ENCODE measurements around the gene SBNO2. TPM values are rescaled to one million over a fixed set of nuclear protein-coding genes. Genes with fewer than 3 reads are reported as not detected.
A peak's percentile ranks its signal among the peaks of the same experiment; 100 is the strongest.

Gene SBNO2
- total RNA-seq, 4 donors from 2014 or later: 22.2 to 49.8 (median 30.9) TPM

DNA sequence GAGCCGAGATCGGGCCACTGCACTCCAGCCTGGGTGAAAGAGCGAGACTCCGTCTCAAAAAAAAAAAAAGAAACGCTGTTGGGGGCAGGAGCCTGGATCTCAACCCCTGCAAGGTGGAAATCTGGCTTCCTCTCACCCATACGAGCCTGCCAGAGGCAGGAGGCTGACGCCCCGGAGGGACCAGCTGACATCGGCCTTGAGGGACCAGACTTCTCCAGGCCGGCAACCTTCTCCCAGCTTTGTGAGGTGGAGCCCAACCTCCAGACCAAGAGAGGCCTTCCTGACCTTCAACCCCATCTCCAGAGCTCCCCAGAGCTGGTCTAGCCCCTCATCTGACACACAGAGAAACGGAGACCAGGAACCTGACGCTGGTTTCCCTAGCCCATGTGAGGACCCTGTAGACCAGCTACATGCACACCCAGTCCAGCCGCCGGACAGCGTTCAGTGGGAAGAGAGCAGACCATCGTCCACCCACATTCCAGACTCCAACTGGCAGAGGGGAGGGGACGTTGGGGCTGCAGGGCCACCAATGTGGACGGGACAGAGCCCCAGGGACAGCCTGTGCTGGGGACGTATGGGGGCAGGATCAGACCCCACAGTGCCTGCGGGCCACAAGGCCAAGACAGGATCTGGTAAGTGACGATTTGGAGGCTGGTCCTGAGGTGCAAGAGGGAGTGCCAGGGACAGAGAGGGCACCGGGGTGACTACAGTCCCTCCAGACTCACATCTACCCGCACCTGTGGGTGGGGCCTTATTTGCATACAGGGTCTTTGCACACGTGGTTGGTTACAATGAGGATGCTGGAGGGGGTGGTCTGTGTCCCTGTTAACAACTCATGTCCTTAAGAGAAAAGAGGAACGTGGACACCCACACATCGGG is 11.4 kb downstream of the SBNO2 start:
- no peaks in the 10 kb centered on the region for H3K36me3 ChIP-seq
- ATAC-seq (no peak), DNase-seq (no peak)
- no peak for TF ChIP-seq POLR2A (IDR thresholded peaks at IDR 0.05)
- TF ChIP-seq CTCF (IDR thresholded peaks at IDR 0.05 in 4 of 5, conservative IDR thresholded peaks at IDR 0.05 in 1 of 5): no peak
- no peak overlapping the region for H3K4me3 ChIP-seq
- no peaks in the 10 kb centered on the region for H3K9me3 ChIP-seq
- in situ Hi-C loops (cut with MboI; ENCODE audit: low sequenced_read_pairs in 4 of 4) (no loop called here), intact Hi-C loops (cut with DNase I; ENCODE audit: low total_unique reads) (no loop called here)
- H3K27ac ChIP-seq: peak overlapping the region; percentile 79 to 85 (median 84)
- peaks cover 9 to 14% of the 10 kb centered on the region in 2 donors for H3K4me1 ChIP-seq
- H3K27me3 ChIP-seq: no peaks in the 10 kb centered on the region

DNA sequence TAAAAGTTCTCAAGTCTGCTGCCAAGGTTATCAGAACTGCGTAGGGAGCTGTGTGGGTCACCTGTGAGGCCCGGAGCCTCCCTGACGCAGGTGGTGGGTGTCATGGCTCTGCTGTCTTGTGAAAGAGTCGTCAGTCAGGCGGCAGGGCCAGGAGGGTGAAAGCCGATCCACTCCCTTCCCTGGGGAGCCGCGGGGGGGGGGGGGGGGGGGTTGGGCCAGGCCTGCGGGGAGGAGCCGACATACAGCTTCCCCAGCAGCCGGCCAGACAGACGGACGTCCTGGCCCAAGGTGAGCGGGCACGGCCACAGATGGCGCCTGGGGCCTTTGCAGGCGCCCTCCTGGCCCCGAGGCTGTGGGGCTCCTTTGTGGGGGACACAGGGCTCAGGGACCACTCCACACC is 12.4 kb downstream of the SBNO2 start:
- H3K36me3 ChIP-seq: no peaks in the 10 kb centered on the region

GRCh38 chr19:1159864-1160595 is 14.0 kb downstream of the SBNO2 start:
- no peak overlapping the region for H3K4me3 ChIP-seq
- H3K36me3 ChIP-seq: no peaks in the 10 kb centered on the region
- in situ Hi-C loops (cut with MboI; ENCODE audit: low sequenced_read_pairs in 4 of 4) (no loop called here), intact Hi-C loops (cut with DNase I; ENCODE audit: low total_unique reads) (loop anchor here (5.0 kb wide), 1 partner anchor 58 kb away; the partner anchor contains the start of gene GPX4)
- H3K4me1 ChIP-seq: peaks cover 23 to 26% of the 10 kb centered on the region in 2 donors
- no peaks in the 10 kb centered on the region for H3K9me3 ChIP-seq
- DNase-seq: no peak
- peak overlapping the region in 2 of 4 donors; percentile 69 to 86 for H3K27ac ChIP-seq
- no peak for ATAC-seq
- no peak for TF ChIP-seq CTCF (IDR thresholded peaks at IDR 0.05 in 4 of 5, conservative IDR thresholded peaks at IDR 0.05 in 1 of 5)
- TF ChIP-seq POLR2A (IDR thresholded peaks at IDR 0.05): no peak
- no peaks in the 10 kb centered on the region for H3K27me3 ChIP-seq

More for the DNA sequence above, 12.4 kb downstream of the SBNO2 start:
- H3K27ac ChIP-seq: peak overlapping the region; percentile 80 to 86 (median 82)
- no peaks in the 10 kb centered on the region for H3K9me3 ChIP-seq
- peak; percentile 91 to 93 for ATAC-seq
- in situ Hi-C loops (cut with MboI; ENCODE audit: low sequenced_read_pairs in 4 of 4) (no loop called here), intact Hi-C loops (cut with DNase I; ENCODE audit: low total_unique reads) (no loop called here)
- TF ChIP-seq CTCF (IDR thresholded peaks at IDR 0.05 in 4 of 5, conservative IDR thresholded peaks at IDR 0.05 in 1 of 5) (no peak), POLR2A (IDR thresholded peaks at IDR 0.05) (peak; percentile 59 to 78)
- H3K4me3 ChIP-seq: peak overlapping the region in 2 of 4 donors; percentile 10 to 33
- no peaks in the 10 kb centered on the region for H3K27me3 ChIP-seq
- peaks cover 9 to 14% of the 10 kb centered on the region in 2 donors for H3K4me1 ChIP-seq
- peak; percentile 88 to 96 for DNase-seq

- Histone ChIP-seq H3K27me3 (no peaks in the 10 kb centered on the region), H3K9me3 (no peaks in the 10 kb centered on the region), H3K27ac (no peak overlapping the region), H3K36me3 (no peaks in the 10 kb centered on the region), H3K4me1 (peaks cover 31 to 35% of the 10 kb centered on the region in 2 donors), H3K4me3 (no peak overlapping the region)
- ATAC-seq (no peak), DNase-seq (no peak)
- in situ Hi-C loops (cut with MboI; ENCODE audit: low sequenced_read_pairs in 4 of 4) (no loop called here), intact Hi-C loops (cut with DNase I; ENCODE audit: low total_unique reads) (loop anchor here (5.0 kb wide), 1 partner anchor 57 kb away; the partner anchor contains the start of gene GPX4)
- TF ChIP-seq CTCF (IDR thresholded peaks at IDR 0.05 in 4 of 5, conservative IDR thresholded peaks at IDR 0.05 in 1 of 5) (no peak), POLR2A (IDR thresholded peaks at IDR 0.05) (no peak)
Observed at GRCh38 chr19:1158885-1159448, 15.1 kb downstream of the SBNO2 start.
